Stimulated activated CD4-positive, alpha-beta T cell treated with anti-CD3 and anti-CD28 coated beads, Interleukin-15, amount 100 ng/mL, for 1 hour (primary cell): ENCODE results near the gene MINDY4B.

Experiments used
- DNase-seq, 2 donors: peaks; one replicate each; pipeline ENCODE4 v3.0.0-alpha.2; 2020; ENCODE audit warnings: low read depth in 1 of 2, low spot score in 1 of 2

The MINDY4B gene

DNA sequence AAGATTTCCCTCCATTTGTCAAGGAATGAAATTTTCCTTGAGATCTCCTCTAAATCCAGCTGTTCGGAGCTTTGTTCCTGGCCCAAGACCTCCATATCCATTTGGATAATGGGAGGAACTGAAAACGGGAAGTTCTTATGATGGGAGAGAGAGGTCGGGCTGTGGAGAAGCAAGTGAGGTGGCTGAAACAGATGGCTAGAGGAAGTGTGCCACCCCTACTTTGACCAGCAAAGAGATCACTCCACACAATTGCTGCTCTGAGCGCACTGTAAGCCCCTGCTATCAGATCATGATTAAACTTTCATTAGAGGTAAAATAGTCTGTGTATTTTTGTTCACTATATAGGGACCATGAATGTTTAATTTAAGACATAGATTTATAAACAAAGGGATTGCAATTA is at the start of gene MINDY4B:
Gene MINDY4B, minus strand, starts transcription at position 101 of the 400 bp plus-strand sequence. Its CDS starts 0 bp downstream, at position 101.
- no peak for DNase-seq

- DNase-seq = no peak
These were observed 46.7 kb upstream of the MINDY4B start for GRCh38 chr3:150951923-150952322.

DNA sequence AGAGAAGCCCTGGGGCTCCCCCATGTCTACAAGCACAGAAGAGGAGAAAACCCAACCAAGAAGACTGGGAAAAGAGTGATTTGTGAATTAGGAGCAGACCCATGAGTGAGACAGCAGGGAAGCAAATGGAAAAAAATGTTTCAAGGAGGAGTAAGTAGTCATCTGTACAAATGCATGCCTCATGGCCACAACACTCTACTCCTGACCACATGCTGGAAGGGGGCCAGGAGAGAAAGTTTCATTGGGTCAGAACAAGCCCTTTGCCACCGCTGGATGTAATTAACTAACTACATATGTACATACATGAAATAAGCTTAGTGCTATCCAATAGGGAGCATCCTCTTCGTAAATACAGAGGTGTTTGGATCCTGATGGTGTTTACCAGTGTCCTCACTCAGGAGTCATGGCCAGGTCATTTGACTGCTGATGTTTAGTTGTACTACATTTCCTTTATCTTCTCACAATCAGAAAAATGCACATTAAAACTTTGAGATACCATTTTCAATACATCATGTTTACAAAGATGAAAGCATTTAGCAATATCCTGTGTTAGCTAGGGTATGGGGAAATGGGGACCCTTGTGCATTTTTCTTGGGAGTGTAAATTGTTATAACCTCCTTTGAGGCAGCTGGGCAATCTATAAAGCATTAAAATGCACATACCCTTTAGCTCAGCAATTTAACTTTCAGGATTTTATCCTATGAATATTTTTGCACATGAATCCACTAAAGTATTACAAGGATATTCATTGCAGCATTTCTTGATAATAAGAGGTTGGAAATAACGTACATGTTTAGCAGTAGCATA is 40.2 kb upstream of the MINDY4B start:
- no peak for DNase-seq

GRCh38 chr3:150942221-150942620 is 37.0 kb upstream of the MINDY4B start:
- DNase-seq = no peak

- DNase-seq = no peak
These were observed 31.5 kb upstream of the MINDY4B start for GRCh38 chr3:150936693-150937092.

DNA sequence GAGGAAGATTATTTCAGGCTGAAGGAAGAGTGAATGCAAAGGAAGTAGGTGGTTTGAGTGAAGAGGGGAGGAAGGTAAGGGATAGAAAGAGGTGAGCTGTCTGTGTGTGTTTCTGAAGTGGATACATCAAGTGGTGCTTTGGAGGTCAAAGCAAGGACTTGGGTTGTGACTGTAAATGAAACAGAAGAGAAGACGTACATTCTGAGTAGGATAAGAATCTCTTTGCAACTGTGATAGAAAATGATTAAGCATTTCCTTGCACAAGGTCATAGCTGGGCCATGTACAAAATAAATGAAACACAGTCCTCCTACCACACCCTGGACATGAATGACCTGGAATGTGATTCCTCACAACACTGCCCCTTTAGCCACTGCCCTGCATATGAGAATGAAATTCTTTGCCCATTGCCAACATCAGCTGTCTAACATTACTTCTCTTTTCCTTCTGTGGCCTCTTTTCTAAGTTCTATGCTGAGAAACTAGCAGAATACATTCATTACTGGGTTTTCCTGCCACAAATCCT is 28.3 kb upstream of the MINDY4B start:
- DNase-seq = no peak

GRCh38 chr3:150931745-150932144 is 26.5 kb upstream of the MINDY4B start:
- DNase-seq = no peak

DNA sequence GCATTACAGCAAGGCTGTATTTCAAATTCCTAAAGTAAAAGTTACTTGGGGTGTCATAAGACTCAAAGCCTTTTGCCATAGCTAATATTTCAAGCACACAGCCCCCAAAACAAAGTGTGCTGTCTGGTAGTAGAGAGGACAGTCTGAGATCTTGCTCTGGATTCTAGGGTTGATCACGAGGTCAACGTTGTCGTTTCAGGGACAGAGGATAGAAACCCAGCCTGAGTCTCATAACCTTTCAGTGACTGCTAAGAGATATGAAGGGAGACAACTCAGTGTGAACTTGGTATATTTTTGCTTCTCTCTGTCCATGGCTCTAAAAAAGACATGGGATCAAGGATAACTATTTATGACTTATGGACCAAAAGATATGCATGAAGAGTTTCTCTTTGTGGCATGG is 25.6 kb upstream of the MINDY4B start:
- no peak for DNase-seq

GRCh38 chr3:150928234-150928633 is 23.0 kb upstream of the MINDY4B start:
- DNase-seq = no peak

DNA sequence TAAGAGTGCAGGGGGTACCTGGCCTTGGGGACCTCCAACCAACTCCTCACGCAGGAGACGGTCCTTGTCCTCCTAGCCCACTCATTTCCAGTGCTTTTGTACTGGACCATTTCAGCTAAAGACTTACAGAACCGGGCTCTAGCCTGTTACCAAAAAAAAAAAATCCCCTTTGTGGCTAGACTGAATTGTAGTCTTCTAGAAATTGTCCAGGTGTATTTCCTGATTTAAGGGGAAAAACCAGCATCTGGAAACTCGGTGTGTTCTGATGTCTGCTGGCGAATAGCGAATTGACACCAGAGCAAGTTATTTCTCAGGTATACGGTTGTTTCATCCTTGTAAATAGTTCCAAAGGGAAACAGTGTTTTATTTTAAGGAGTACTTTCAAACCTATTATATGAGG is 21.1 kb upstream of the MINDY4B start:
- DNase-seq = no peak

GRCh38 chr3:150925751-150926201 is 20.5 kb upstream of the MINDY4B start:
- DNase-seq = peak in 1 of 2 donors; percentile 30

DNA sequence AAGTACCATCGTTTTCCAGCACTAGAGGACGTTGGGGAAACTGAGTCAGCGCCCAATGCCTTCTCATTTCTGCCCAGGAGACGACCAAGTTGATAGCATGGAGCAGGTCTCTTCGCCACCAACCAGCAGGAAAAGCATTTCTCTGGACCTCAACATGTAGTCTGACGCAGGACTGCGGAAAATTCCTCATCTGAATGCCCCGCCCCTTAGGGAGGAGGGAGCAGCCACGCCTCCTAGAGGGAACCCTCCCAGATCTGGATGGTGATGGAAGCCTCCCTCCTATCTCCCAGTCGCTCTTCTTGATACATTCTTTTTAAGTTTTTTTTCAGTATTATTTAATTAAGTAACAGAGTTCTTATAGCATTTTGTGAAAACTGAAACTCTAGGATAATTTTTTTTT is 17.4 kb upstream of the MINDY4B start:
- DNase-seq = no peak

- DNase-seq = no peak
These were observed 16.0 kb upstream of the MINDY4B start for GRCh38 chr3:150921209-150921608.

- DNase-seq = no peak
These were observed 15.0 kb upstream of the MINDY4B start for GRCh38 chr3:150920236-150920635.

DNA sequence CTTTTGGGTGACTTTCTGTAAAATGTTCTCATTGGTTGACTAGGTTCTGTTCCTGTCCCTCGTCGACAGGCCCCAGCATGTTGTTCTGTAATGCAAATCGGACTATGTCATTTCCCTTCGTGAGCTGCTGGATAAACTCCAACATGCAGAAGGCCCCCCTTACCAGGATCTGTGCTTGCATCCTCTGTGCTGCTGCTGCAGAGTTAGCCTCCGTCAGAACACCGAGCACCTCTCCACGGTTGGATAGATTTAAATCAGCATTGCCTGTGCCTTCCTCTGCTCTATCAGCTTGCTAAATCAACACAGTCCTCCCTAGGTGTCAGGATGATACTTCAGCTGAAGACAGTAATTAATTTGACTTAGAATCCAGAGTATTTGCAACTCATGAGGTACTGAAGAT is 12.7 kb upstream of the MINDY4B start:
- no peak for DNase-seq

GRCh38 chr3:150913133-150913922 is 8.1 kb upstream of the MINDY4B start:
- no peak for DNase-seq

- DNase-seq = no peak
These were observed 7.3 kb upstream of the MINDY4B start for GRCh38 chr3:150912501-150912900.

- DNase-seq = no peak
These were observed 6.5 kb upstream of the MINDY4B start for GRCh38 chr3:150911771-150912170.

DNA sequence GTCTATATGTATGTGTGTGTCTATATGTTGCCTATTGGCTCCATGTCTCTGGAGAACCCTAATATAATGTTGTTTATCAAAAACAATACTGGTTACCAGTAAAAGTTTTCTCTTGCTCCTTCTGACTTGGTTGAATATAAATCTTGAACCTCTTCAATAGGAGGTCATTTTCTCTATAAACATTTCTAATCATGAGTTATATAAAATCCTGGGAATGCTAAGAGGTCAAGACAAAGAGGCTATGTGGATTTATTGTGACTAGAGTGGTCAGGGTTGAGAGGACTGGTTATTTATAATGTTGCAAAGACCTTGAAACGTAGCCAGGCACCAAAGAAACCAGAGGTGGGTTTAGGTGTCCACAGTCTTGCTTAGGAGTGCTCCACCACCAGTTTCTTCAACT is 1.2 kb upstream of the MINDY4B start:
- no peak for DNase-seq

GRCh38 chr3:150905746-150906145 is 507 bp upstream of the MINDY4B start:
- no peak for DNase-seq

DNA sequence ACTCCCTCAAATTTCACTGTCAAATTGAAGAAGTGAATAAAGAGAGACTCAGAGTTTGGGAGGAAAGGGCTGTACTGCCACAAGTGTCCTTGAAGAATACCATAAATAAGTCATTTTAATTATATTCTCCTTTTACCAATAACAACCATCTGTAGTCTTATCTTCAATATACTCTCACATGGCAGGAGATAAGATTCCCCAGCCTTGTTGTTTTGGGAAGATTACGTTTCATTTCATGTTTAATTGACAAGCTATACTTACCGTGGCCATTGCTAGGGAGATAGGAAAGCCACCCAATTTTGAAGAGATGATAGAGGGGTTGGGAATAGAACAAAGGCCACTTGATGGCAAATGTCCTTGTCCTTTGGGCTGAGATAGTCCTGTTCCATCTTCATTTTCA is 2.3 kb downstream of the MINDY4B start:
- no peak for DNase-seq

GRCh38 chr3:150901793-150902192 is 3.4 kb downstream of the MINDY4B start:
- no peak for DNase-seq
